HepG2 (cell line): ENCODE data around the gene TRA2B. TPM values are rescaled to one million over a fixed set of nuclear protein-coding genes. Genes with fewer than 3 reads are reported as not detected.

ENCODE experiments used
- CC2D1A ChIP-seq: sonication (generic); formaldehyde crosslinking; IDR thresholded peaks from 2 replicates; pipeline ENCODE4 v1.8.1; 2023; ENCODE audit warnings: mild to moderate bottlenecking, missing genetic modification reagents
- ETV6 ChIP-seq: sonication (generic); formaldehyde crosslinking; conservative IDR thresholded peaks from 2 replicates; pipeline ENCODE4 v1.4.0; 2020; ENCODE audit warnings: missing genetic modification reagents
- ISX ChIP-seq: sonication (generic); formaldehyde crosslinking; conservative IDR thresholded peaks from 2 replicates; pipeline ENCODE4 v1.5.0; 2020; ENCODE audit warnings: missing genetic modification reagents
- MIER3 ChIP-seq: IDR thresholded peaks from 2 replicates; pipeline ENCODE4 v1.6.1; 2016; ENCODE audit warnings: missing compliant biosample characterization, borderline replicate concordance
- NFYB ChIP-seq: sonication (generic); formaldehyde crosslinking; IDR thresholded peaks from 2 replicates; pipeline ENCODE4 v1.4.0; 2020; ENCODE audit warnings: missing genetic modification reagents
- NFYC ChIP-seq: IDR thresholded peaks from 2 replicates; pipeline ENCODE4 v1.6.1; 2016; ENCODE audit warnings: missing genetic modification reagents, missing compliant biosample characterization
- NR2F1 ChIP-seq, 2 experiments: fragments of 450-650 bp in 1 of 2; formaldehyde crosslinking in 1 of 2; IDR thresholded peaks; 2 replicates each; pipeline versions ENCODE4 v1.5.0 to v1.6.1; 2016 to 2020; ENCODE audit warnings: mild to moderate bottlenecking in 1 of 2, missing compliant biosample characterization in 1 of 2, missing genetic modification reagents in 1 of 2, moderate library complexity in 1 of 2
- NR3C1 ChIP-seq: sonication (generic); formaldehyde crosslinking; IDR thresholded peaks from 2 replicates; pipeline ENCODE4 v1.4.0; 2020; ENCODE audit warnings: missing genetic modification reagents
- RORA ChIP-seq: sonication (generic); formaldehyde crosslinking; IDR thresholded peaks from 2 replicates; pipeline ENCODE4 v1.5.0; 2020; ENCODE audit warnings: mild to moderate bottlenecking, missing genetic modification reagents, moderate library complexity
- SKI ChIP-seq: fragments of 450-650 bp; IDR thresholded peaks from one replicate; pipeline ENCODE4 v1.6.1; 2018; ENCODE audit warnings: mild to moderate bottlenecking; ENCODE audit not compliant: partially characterized antibody
- TEAD2 ChIP-seq: sonication (generic); formaldehyde crosslinking; IDR thresholded peaks from 2 replicates; pipeline ENCODE4 v1.9.0; 2021; ENCODE audit warnings: missing genetic modification reagents
- ZFP36L1 ChIP-seq: sonication (generic); formaldehyde crosslinking; IDR thresholded peaks from 2 replicates; pipeline ENCODE4 v1.8.0; 2022; ENCODE audit warnings: mild to moderate bottlenecking, missing genetic modification reagents, moderate library complexity
- ZMYM4 ChIP-seq: sonication (generic); formaldehyde crosslinking; IDR thresholded peaks from 2 replicates; pipeline ENCODE4 v1.8.1; 2023; ENCODE audit warnings: mild to moderate bottlenecking, missing genetic modification reagents
- ZNF101 ChIP-seq: sonication (generic); formaldehyde crosslinking; IDR thresholded peaks from 2 replicates; pipeline ENCODE4 v1.4.0; 2020; ENCODE audit warnings: mild to moderate bottlenecking, low read depth, missing genetic modification reagents, borderline replicate concordance
- ZNF292 ChIP-seq: sonication (generic); formaldehyde crosslinking; IDR thresholded peaks from 2 replicates; pipeline ENCODE4 v1.8.1; 2022; ENCODE audit warnings: mild to moderate bottlenecking, low read depth, missing genetic modification reagents, borderline replicate concordance
- ZNF335 ChIP-seq: sonication (generic); formaldehyde crosslinking; IDR thresholded peaks from 2 replicates; pipeline ENCODE4 v1.4.0; 2020; ENCODE audit warnings: missing genetic modification reagents
- ZNF33A ChIP-seq: sonication (generic); formaldehyde crosslinking; IDR thresholded peaks from 2 replicates; pipeline ENCODE4 v1.5.1; 2020; ENCODE audit warnings: missing genetic modification reagents, mild to moderate bottlenecking, moderate library complexity, borderline replicate concordance
- ZNF431 ChIP-seq: sonication (generic); formaldehyde crosslinking; IDR thresholded peaks from 2 replicates; pipeline ENCODE4 v1.9.0; 2022; ENCODE audit warnings: missing genetic modification reagents, low read depth, mild to moderate bottlenecking, borderline replicate concordance
- ZNF567 ChIP-seq: sonication (generic); formaldehyde crosslinking; IDR thresholded peaks from 2 replicates; pipeline ENCODE4 v1.8.1; 2023; ENCODE audit warnings: mild to moderate bottlenecking, missing genetic modification reagents, borderline replicate concordance
- ZNF616 ChIP-seq: sonication (generic); formaldehyde crosslinking; IDR thresholded peaks from 2 replicates; pipeline ENCODE4 v1.5.0; 2020; ENCODE audit warnings: low read depth, mild to moderate bottlenecking, missing genetic modification reagents
- ZNF737 ChIP-seq: sonication (generic); formaldehyde crosslinking; IDR thresholded peaks from 2 replicates; pipeline ENCODE4 v1.5.0; 2020; ENCODE audit warnings: missing genetic modification reagents, mild to moderate bottlenecking, borderline replicate concordance
- ZNF747 ChIP-seq: sonication (generic); formaldehyde crosslinking; IDR thresholded peaks from 2 replicates; pipeline ENCODE4 v1.8.1; 2023; ENCODE audit warnings: missing genetic modification reagents, mild to moderate bottlenecking, borderline replicate concordance
- polyA plus RNA-seq, 8 experiments: library from polyadenylated mRNA; depleted of rRNA in 3 of 8; stranded (reverse) in 7 of 8; unstranded in 1 of 8; fragments of >200 nt; fragmentation: Illumina TruSeq in 4 of 8; extraction: Trizol in 4 of 8; gene quantifications; 2 replicates each; pipeline versions ENCODE4 v1.2.1 to v1.2.3, GENCODE V29; 2011 to 2016; ENCODE audit warnings: low read depth in 4 of 8, missing spikeins in 1 of 8, mixed read lengths in 1 of 8; ENCODE audit not compliant: insufficient read depth in 1 of 8
- total RNA-seq, 5 experiments: library from RNA; depleted of rRNA; stranded (reverse); fragments of >200 nt; fragmentation: Illumina TruSeq; extraction: Trizol; gene quantifications; 2 replicates each; pipeline ENCODE4 v1.2.3, GENCODE V29; 2016; ENCODE audit warnings: low read depth in 1 of 5
- TF ChIP-seq, protein P1 (sequence below): fragments of 450-650 bp; IDR thresholded peaks from 2 replicates; pipeline ENCODE4 v1.6.1; 2017
- TF ChIP-seq, protein P2 (sequence below): sonication (generic); formaldehyde crosslinking; IDR thresholded peaks from 2 replicates; pipeline ENCODE4 v1.4.0; 2020; ENCODE audit warnings: missing genetic modification reagents
- TF ChIP-seq, protein P3 (sequence below): sonication (generic); formaldehyde crosslinking; IDR thresholded peaks from 2 replicates; pipeline ENCODE4 v1.8.1; 2023; ENCODE audit warnings: missing genetic modification reagents, inconsistent platforms, borderline replicate concordance
- TF ChIP-seq, protein P4 (sequence below): sonication (generic); formaldehyde crosslinking; IDR thresholded peaks from 2 replicates; pipeline ENCODE4 v1.4.0; 2020; ENCODE audit warnings: low read depth, mild to moderate bottlenecking, missing genetic modification reagents

The TRA2B gene
- total and polyA plus RNA-seq, 2 of the 13 experiments (the other 11 are each of a cell fraction or from before 2014, with no cell fraction given): 105 to 241 TPM

DNA sequence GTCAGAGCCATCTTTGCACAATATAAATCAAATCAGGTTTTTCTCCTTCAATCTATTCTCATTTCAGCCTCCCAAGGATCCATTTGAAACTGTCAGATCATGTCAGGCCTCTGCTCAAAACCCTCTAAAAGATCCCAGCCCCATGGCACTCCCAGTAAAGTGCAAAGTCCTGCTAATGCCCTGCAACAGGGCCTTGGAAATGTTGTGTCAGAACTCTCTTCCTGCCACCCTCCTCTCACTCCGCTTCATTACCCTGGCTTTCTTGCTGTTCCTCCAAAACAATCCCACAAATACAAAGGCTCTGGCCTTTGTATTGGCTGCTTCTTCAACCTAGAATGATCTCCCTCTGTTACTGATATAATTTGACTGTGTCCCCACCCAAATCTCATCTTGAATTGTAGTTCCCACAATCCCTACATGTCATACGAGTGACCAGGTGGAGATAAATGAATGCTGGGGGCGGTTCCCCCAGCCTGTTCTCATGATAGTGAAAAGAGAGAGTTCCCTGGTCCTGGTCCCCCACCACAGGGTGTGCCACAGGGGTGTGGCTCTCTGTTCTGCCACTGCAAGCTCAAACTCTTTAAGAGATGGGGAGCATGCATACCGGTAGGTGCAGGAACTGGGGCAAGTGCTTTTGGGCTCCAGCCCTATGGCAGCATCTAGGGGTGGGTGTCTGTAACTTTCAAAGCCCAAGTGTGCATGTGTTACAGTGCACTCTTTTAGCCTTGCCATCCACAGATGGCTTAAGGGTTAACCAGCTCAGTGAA is 22.9 kb upstream of the TRA2B start (continued):
- TF ChIP-seq ZNF335 (CRISPR knock-in tag) (no peak; the same call in 1 of the 2 replicates), ZNF431 (CRISPR knock-in tag) (no peak), CC2D1A (CRISPR knock-in tag) (no peak), ZNF747 (CRISPR knock-in tag) (no peak), NR2F1 (CRISPR knock-in tag; IDR thresholded peaks at IDR 0.05) (0 out of 4 replicates have a peak, but pooled peaks of 1 of the 2 experiments have one; percentile 11), ETV6 (CRISPR knock-in tag) (no peak), NFYB (no peak), ZNF33A (CRISPR knock-in tag) (no peak), NR3C1 (CRISPR knock-in tag) (no peak), ZNF101 (no peak), RORA (CRISPR knock-in tag) (no peak), SKI (no peak), TEAD2 (CRISPR knock-in tag) (no peak), ISX (CRISPR knock-in tag) (no peak), ZNF567 (CRISPR knock-in tag) (no peak), ZMYM4 (CRISPR knock-in tag) (peak; percentile 48; the same call in 1 of the 2 replicates), NFYC (CRISPR knock-in tag) (no peak), ZNF616 (CRISPR knock-in tag) (no peak), ZFP36L1 (CRISPR knock-in tag) (no peak), ZNF737 (CRISPR knock-in tag) (no peak), ZNF292 (CRISPR knock-in tag) (no peak), MIER3 (CRISPR knock-in tag) (no peak)
- TF ChIP-seq, protein P1, sequence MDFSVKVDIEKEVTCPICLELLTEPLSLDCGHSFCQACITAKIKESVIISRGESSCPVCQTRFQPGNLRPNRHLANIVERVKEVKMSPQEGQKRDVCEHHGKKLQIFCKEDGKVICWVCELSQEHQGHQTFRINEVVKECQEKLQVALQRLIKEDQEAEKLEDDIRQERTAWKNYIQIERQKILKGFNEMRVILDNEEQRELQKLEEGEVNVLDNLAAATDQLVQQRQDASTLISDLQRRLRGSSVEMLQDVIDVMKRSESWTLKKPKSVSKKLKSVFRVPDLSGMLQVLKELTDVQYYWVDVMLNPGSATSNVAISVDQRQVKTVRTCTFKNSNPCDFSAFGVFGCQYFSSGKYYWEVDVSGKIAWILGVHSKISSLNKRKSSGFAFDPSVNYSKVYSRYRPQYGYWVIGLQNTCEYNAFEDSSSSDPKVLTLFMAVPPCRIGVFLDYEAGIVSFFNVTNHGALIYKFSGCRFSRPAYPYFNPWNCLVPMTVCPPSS: no peak
- TF ChIP-seq, protein P2, sequence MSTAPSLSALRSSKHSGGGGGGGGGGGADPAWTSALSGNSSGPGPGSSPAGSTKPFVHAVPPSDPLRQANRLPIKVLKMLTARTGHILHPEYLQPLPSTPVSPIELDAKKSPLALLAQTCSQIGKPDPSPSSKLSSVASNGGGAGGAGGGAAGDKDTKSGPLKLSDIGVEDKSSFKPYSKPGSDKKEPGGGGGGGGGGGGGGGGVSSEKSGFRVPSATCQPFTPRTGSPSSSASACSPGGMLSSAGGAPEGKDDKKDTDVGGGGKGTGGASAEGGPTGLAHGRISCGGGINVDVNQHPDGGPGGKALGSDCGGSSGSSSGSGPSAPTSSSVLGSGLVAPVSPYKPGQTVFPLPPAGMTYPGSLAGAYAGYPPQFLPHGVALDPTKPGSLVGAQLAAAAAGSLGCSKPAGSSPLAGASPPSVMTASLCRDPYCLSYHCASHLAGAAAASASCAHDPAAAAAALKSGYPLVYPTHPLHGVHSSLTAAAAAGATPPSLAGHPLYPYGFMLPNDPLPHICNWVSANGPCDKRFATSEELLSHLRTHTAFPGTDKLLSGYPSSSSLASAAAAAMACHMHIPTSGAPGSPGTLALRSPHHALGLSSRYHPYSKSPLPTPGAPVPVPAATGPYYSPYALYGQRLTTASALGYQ (CRISPR knock-in tag): no peak
- TF ChIP-seq, protein P3, sequence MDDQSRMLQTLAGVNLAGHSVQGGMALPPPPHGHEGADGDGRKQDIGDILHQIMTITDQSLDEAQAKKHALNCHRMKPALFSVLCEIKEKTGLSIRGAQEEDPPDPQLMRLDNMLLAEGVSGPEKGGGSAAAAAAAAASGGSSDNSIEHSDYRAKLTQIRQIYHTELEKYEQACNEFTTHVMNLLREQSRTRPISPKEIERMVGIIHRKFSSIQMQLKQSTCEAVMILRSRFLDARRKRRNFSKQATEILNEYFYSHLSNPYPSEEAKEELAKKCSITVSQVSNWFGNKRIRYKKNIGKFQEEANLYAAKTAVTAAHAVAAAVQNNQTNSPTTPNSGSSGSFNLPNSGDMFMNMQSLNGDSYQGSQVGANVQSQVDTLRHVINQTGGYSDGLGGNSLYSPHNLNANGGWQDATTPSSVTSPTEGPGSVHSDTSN: no peak
- TF ChIP-seq, protein P4, sequence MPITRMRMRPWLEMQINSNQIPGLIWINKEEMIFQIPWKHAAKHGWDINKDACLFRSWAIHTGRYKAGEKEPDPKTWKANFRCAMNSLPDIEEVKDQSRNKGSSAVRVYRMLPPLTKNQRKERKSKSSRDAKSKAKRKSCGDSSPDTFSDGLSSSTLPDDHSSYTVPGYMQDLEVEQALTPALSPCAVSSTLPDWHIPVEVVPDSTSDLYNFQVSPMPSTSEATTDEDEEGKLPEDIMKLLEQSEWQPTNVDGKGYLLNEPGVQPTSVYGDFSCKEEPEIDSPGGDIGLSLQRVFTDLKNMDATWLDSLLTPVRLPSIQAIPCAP (CRISPR knock-in tag): no peak
